ENCODE results near the gene TMEM208. TPM values are rescaled to one million over a fixed set of nuclear protein-coding genes. Genes with fewer than 3 reads are reported as not detected.

Gene TMEM208
- total and polyA plus RNA-seq, 2 experiments from 2014 or later, result 53.8 to 97.0 TPM

DNA sequence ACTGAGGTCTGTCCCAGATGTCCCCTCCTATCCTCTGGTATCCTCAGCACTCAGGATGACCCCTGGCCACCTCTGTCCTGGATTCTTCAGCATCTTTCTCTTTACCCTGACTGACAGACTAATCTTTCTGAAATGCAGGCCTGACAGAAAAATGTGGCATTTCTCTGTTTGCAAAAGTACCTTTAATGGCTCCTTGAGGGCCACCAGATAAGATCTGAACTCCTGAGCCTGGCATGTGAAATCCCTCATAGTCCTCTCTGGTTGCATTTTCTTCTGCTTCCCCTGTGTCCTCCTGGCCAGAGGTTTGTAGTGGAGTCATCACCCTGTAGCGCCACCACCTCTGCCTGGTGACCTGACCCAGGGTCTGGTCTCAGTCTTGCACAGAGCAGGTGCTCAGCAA is 30.0 kb upstream of the TMEM208 start:
- H2AFZ ChIP-seq, result no peak overlapping the region
- H3K79me2 ChIP-seq (ENCODE audit: insufficient read depth), result peaks cover 39% of the 10 kb centered on the region

GRCh38 chr16:67197704-67198103 is 29.2 kb upstream of the TMEM208 start:
- H3K9me3 ChIP-seq (ENCODE audit: low read depth), result no peaks in the 10 kb centered on the region
- in situ Hi-C loops (cut with MboI), result no loop called here
- H3K9me2 ChIP-seq (ENCODE audit: insufficient read depth), result no peaks in the 10 kb centered on the region
- peaks cover 11% of the 10 kb centered on the region for H3K4me1 ChIP-seq (ENCODE audit: insufficient read depth)
- H3F3A ChIP-seq (ENCODE audit: insufficient read depth), result peaks cover 10% of the 10 kb centered on the region; the same call in 1 of the 2 replicates
- no peak overlapping the region for H3K4me3 ChIP-seq
- no peak overlapping the region for H3K27ac ChIP-seq
- WGBS, 2 experiments (ENCODE audit: low coverage in 1 of 2, low lambda C conversion rate in 2 of 2, missing lambda C conversion rate in 2 of 2), result 79 to 83% methylated on average over 6 of the region's 6 CpGs
- H3K79me2 ChIP-seq (ENCODE audit: insufficient read depth), result peaks cover 32% of the 10 kb centered on the region
- peaks cover 21% of the 10 kb centered on the region; the same call in 1 of the 2 replicates for H3K36me3 ChIP-seq (ENCODE audit: low read depth)
- no peak overlapping the region for H3K4me2 ChIP-seq (ENCODE audit: unreplicated experiment)
- no peak overlapping the region for H2AFZ ChIP-seq
- no peaks in the 10 kb centered on the region for H4K20me1 ChIP-seq (ENCODE audit: insufficient read depth)
- no peak overlapping the region for H3K9ac ChIP-seq
- TF ChIP-seq EZH2phosphoT487 (IDR thresholded peaks at IDR 0.05; ENCODE audit: insufficient read depth, low read depth) (no peak), EZH2 (IDR thresholded peaks at IDR 0.05; ENCODE audit: insufficient read depth, poor library complexity, severe bottlenecking) (no peak)
- no peak for DNase-seq
- no peaks in the 10 kb centered on the region for H3K27me3 ChIP-seq (replicated peaks; ENCODE audit: insufficient read depth)

More for the DNA sequence above, 30.0 kb upstream of the TMEM208 start:
- no peaks in the 10 kb centered on the region for H3K9me2 ChIP-seq (ENCODE audit: insufficient read depth)
- H3K4me2 ChIP-seq (ENCODE audit: unreplicated experiment), result no peak overlapping the region
- TF ChIP-seq EZH2 (IDR thresholded peaks at IDR 0.05; ENCODE audit: insufficient read depth, poor library complexity, severe bottlenecking) (no peak), EZH2phosphoT487 (IDR thresholded peaks at IDR 0.05; ENCODE audit: insufficient read depth, low read depth) (no peak)
- H3K9ac ChIP-seq, result no peak overlapping the region
- H3K36me3 ChIP-seq (ENCODE audit: low read depth), result peaks cover 21% of the 10 kb centered on the region; the same call in 1 of the 2 replicates
- H3K9me3 ChIP-seq (ENCODE audit: low read depth), result no peaks in the 10 kb centered on the region
- H3K27ac ChIP-seq, result no peak overlapping the region
- H4K20me1 ChIP-seq (ENCODE audit: insufficient read depth), result no peaks in the 10 kb centered on the region
- H3K27me3 ChIP-seq (replicated peaks; ENCODE audit: insufficient read depth), result no peaks in the 10 kb centered on the region
- peaks cover 11% of the 10 kb centered on the region for H3K4me1 ChIP-seq (ENCODE audit: insufficient read depth)
- 100% methylated on average over 1 of the region's 1 CpG for WGBS, 2 experiments (ENCODE audit: low coverage in 1 of 2, low lambda C conversion rate in 2 of 2, missing lambda C conversion rate in 2 of 2)
- no peak overlapping the region for H3K4me3 ChIP-seq
- H3F3A ChIP-seq (ENCODE audit: insufficient read depth), result peaks cover 10% of the 10 kb centered on the region; the same call in 1 of the 2 replicates
- DNase-seq, result no peak
- in situ Hi-C loops (cut with MboI), result no loop called here

- Histone ChIP-seq H3K79me2 (ENCODE audit: insufficient read depth) (peaks cover 26% of the 10 kb centered on the region), H3K27me3 (replicated peaks; ENCODE audit: insufficient read depth) (no peaks in the 10 kb centered on the region), H3K4me1 (ENCODE audit: insufficient read depth) (peaks cover 8% of the 10 kb centered on the region), H3K9ac (no peak overlapping the region), H3K9me2 (ENCODE audit: insufficient read depth) (no peaks in the 10 kb centered on the region), H2AFZ (no peak overlapping the region), H3K9me3 (ENCODE audit: low read depth) (no peaks in the 10 kb centered on the region), H3K4me2 (ENCODE audit: unreplicated experiment) (no peak overlapping the region), H4K20me1 (ENCODE audit: insufficient read depth) (no peaks in the 10 kb centered on the region), H3K4me3 (no peak overlapping the region), H3K36me3 (ENCODE audit: low read depth) (peaks cover 21% of the 10 kb centered on the region; the same call in 1 of the 2 replicates), H3F3A (ENCODE audit: insufficient read depth) (peaks cover 10% of the 10 kb centered on the region; the same call in 1 of the 2 replicates), H3K27ac (no peak overlapping the region)
- DNase-seq, result peak; percentile 65
- WGBS, 2 experiments (ENCODE audit: low coverage in 1 of 2, low lambda C conversion rate in 2 of 2, missing lambda C conversion rate in 2 of 2), result 61 to 63% methylated on average over 11 to 12 of the region's 12 CpGs
- TF ChIP-seq EZH2 (IDR thresholded peaks at IDR 0.05; ENCODE audit: insufficient read depth, poor library complexity, severe bottlenecking), result no peak
- TF ChIP-seq EZH2phosphoT487 (IDR thresholded peaks at IDR 0.05; ENCODE audit: insufficient read depth, low read depth), result no peak
- in situ Hi-C loops (cut with MboI), result no loop called here
Observed at GRCh38 chr16:67198238-67198734, 28.6 kb upstream of the TMEM208 start.

GRCh38 chr16:67199011-67199807 is 27.7 kb upstream of the TMEM208 start, which contains the start of gene ELMO3:
TSS of gene ELMO3 (plus strand) at chr16:67199131. CDS start at chr16:67199327, 196 bp downstream.
- H3K4me3 ChIP-seq, result no peak within 1 kb of the TSS
- H3K9me3 ChIP-seq (ENCODE audit: low read depth), result no peaks in the 10 kb centered on the region
- peaks cover 21% of the 10 kb centered on the region; the same call in 1 of the 2 replicates for H3K36me3 ChIP-seq (ENCODE audit: low read depth)
- no peak within 1 kb of the TSS for H2AFZ ChIP-seq
- WGBS, 2 experiments (ENCODE audit: low coverage in 1 of 2, low lambda C conversion rate in 2 of 2, missing lambda C conversion rate in 2 of 2), result 47 to 55% methylated on average over 26 to 61 of the region's 61 CpGs
- in situ Hi-C loops (cut with MboI), result no loop called here
- no peaks in the 10 kb centered on the region for H3K4me1 ChIP-seq (ENCODE audit: insufficient read depth)
- DNase-seq, result peak; percentile 35
- peaks cover 17% of the 10 kb centered on the region for H3K79me2 ChIP-seq (ENCODE audit: insufficient read depth)
- H3K9me2 ChIP-seq (ENCODE audit: insufficient read depth), result no peaks in the 10 kb centered on the region
- no peak within 1 kb of the TSS for H3K9ac ChIP-seq
- no peak within 1 kb of the TSS for H3K27ac ChIP-seq
- H3F3A ChIP-seq (ENCODE audit: insufficient read depth), result peaks cover 10% of the 10 kb centered on the region; the same call in 1 of the 2 replicates
- H3K4me2 ChIP-seq (ENCODE audit: unreplicated experiment), result no peak within 1 kb of the TSS
- H3K27me3 ChIP-seq (replicated peaks; ENCODE audit: insufficient read depth), result no peaks in the 10 kb centered on the region
- no peaks in the 10 kb centered on the region for H4K20me1 ChIP-seq (ENCODE audit: insufficient read depth)
- TF ChIP-seq EZH2 (IDR thresholded peaks at IDR 0.05; ENCODE audit: insufficient read depth, poor library complexity, severe bottlenecking) (no peak), EZH2phosphoT487 (IDR thresholded peaks at IDR 0.05; ENCODE audit: insufficient read depth, low read depth) (no peak)
